Stimulated activated CD8-positive, alpha-beta memory T cell treated with anti-CD3 and anti-CD28 coated beads, Interleukin-15, amount 100 ng/mL, for 48 hours (primary cell): Measurements from ENCODE around the gene RFC2.
A peak's percentile ranks its signal among the peaks of the same experiment; 100 is the strongest.
"Not testable (repeated sequence)": the region's sequence is repeated elsewhere in the genome, so short reads cannot be mapped to it uniquely, and the experiment has no call there.

Source experiments
- DNase-seq, 2 donors: peaks; one replicate each; pipeline ENCODE4 v3.0.0-alpha.2; 2020; ENCODE audit warnings: low read depth in 2 of 2

RFC2 gene

DNA sequence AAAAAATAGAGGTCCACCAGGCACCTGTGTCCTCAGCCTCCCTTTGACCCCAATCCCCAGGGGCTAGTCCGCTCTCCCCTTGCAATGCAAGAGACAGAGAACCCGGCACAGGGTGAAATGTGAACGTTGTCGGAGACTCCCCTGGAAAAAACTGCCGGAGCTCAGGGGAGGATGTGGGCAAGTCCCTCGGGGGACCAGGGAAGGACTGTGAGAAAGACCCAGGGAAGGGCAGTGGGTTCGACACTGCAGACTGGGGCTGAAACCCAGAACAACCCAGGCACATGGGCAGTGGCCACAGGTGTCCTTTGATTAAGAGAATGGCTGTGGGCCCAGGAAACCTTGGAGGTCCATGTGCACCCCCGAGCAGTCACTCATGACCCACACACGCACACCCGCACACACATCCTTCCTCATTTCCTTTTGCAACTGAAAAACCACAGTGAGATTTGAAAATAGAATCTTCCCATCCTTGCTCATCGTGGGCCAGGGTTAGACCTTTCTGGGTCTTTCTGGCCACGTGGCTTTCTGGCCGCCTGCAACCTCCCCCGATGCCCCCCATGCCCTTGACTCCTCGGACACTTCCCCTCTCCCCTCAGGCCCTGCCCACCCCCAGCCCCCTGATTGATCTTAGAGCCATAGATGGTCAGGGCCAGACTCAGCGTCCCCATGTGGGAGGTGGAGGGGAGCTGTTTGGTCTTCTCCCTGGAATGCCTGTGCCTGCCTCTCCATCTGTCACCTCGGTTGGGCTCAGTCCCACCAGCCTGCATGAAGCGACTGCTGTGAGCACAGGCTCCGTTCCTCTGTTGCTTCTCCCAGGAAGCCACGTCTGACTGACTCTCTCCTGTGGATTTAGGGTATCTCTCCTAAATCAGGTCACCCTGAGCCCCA is 36.5 kb downstream of the RFC2 start:
- DNase-seq, result no peak

DNA sequence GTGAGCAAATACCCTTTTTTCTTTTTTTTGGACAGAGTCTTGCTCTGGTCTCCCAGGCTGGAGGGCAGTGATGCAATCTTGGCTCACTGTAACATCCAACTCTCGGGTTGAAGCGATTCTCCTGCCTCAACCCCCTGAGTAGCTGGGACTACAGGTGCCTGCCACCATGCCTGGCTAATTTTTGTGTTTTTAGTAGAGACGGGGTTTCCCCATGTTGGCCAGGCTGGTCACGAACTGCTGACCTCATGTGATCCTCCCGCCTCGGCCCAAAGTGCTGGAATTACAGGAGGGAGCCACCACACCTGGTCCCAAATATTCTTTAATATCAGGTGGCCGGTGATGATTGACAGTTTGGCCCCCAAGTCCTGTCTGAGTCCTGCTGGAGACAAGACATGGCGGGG is 37.8 kb downstream of the RFC2 start:
- no peak for DNase-seq

DNA sequence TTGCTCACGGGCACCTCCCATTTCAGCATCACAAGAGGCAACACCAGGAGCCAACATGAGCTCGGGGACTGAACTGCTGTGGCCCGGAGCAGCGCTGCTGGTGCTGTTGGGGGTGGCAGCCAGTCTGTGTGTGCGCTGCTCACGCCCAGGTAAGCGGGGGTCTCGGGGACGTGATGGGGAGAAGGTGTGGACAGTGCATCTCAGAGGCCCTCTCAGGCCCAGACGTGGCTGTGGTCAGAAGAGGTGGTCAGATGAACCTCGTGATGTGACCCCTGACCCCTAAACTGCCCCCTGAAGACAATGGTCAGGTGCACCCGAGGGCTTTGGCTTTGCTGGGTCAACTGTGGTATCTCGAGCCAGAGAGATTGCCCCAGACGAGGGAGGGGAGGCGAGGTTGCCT is 38.3 kb downstream of the RFC2 start:
- DNase-seq, result no peak

DNA sequence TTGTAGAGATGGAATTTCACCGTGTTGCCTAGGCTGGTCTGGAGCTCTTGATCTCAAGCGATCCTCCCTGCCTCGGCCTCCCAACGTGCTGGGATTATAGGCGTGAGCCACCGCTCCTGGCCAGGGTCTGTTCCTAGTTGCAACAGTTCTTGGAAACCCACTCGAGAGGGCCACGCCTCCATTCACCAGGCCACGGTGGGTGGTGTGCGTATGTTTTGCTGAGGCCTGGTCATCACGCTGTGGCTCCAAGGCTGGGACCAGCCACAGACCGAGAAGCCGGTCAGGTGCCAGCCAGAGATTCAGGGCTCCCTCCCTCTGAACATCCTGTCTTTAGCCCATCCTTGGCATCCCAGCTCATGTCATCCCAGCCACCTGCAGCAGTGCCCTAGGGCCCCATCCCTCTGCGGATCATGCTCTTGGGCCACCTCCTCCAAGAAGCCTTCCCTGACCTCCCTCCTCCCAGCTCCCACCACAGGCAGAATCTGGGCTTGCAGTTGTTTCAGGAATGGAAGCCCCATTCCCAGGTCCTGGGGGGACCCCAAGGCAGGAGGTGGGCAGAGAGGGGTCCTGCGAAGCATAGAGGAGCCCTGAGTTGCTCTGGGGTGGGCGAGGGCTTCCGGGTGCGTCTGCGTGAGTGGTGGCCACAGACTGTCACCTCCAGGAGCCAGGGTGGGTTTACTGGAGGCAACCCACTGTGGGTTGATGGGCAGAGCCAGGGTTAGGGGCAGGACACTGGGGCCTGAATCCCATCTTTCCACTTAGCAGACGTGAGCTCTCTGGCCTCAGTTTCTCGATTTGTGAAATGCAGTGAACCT is 39.2 kb downstream of the RFC2 start:
- DNase-seq, result no peak

DNA sequence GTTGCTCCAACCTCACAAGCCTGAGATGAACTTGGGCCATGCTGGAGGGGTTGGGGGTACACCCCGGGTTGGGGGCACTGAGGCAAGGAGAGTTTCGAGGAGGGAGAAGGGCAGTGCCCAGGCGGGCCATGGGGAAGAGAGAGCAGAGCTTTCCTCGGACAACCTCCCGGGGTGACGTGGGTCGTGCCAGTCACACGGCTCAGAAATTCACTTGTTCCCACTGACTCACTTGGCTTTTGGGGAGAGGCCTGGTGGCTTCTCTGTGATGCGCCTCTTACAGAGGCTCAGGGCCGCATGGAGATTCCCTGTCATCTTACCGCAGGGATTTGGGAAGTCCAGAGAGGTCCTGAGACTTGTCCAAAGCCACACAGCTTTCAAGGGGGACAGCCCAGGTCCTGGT is 41.5 kb downstream of the RFC2 start:
- no peak for DNase-seq

DNA sequence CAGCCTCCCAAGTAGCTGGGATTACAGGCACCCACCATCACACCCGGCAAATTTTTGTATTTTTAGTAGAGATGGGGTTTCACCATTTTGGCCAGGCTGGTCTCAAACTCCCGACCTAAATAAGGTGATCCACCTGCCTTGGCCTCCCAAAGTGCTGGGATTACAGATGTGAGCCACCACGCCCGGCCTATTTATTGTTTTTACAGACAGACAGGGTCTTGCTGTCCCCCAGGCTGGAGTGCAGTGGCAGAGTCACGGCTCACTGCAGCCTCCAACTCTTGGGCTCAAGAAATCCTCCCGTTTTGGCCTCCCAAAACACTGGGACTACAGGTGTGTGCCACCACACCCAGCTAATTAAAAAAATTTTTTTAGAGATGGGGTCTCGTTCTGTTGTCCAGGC is 46.0 kb downstream of the RFC2 start:
- not testable (repeated sequence) for DNase-seq

DNA sequence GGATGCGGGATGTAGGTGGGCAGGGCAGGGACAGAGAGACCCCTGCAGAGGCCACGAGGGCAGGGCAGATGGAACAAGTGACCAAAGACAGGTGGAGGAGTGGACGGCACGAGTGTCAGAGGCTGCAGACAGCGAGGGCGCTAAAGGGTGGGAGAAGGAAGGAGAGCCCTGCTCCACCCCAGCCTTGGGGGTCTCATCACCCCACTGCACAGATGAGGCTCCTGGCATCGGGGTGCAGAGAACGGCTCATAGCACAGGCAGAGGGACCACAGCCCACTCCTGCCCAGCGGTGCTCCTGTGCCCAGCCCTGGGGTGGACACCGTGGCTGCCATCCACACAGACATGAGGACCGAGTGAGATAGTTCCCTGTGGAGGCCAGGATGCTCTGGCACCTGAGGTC is 46.6 kb downstream of the RFC2 start:
- no peak for DNase-seq

DNA sequence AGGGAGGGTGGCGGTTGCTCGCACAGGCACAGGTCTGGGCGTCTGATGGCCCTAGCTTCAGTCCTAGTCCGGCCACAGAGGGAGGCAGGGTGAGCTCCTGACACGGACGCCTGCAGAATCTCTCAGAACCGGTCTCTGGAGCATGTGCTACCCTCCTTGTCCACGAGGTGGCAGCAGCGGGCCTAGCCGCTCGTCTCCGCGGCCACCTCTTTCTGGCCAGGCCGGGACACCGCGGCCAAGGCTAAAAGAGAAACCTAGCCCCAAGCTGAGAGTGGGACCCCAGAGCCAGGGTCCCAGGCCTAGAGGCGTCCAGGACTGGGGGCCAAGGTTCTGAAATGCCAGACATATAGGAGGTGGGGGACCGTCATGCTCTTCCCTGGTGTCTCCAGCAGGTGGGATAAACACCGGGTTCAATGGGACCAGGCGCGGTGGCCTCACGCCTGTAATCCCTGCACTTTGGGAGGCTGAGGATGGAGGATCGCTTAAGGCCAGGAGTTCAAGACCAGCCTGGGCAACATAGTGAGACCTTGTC is 47.5 kb downstream of the RFC2 start:
- DNase-seq, result peak; percentile 45 to 50

GRCh38 chr7:74206052-74206451 is 48.1 kb downstream of the RFC2 start:
- DNase-seq, result not testable (repeated sequence)

GRCh38 chr7:74203956-74204618 is 50.1 kb downstream of the RFC2 start:
- DNase-seq, result no peak

DNA sequence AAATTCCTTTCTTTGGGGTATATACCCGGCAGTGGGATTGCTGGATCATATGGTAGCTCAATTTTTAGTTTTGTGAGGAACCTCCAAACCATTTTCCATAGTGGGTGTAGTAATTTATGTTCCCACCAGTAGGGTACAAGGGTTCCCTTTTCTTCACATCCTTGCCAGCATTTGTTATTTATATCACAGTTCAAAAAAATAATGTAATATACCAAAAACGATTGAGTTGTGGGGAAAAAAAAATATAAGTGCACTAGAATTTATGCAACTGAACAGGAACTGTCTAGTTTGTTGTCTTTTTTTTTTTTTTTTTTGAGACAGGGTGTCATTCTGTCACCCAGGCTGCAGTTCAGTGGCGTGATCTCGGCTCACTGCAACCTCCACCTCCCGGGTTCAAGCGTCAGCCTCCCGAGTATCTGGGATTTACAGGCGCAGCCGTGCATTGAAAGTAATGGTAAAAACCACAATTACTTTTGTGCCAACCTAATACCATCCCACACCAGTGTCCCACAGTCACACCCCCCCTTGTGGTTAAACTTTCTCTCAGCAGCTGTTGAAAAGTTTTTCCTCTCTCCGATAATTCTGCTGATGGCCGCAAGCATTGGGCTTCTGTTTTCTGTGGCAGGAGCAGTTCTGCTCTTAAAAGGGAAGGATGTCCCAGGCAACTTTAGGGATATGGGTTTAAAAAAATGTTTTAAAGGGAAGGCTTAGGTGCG is 51.2 kb downstream of the RFC2 start:
- no peak for DNase-seq

DNA sequence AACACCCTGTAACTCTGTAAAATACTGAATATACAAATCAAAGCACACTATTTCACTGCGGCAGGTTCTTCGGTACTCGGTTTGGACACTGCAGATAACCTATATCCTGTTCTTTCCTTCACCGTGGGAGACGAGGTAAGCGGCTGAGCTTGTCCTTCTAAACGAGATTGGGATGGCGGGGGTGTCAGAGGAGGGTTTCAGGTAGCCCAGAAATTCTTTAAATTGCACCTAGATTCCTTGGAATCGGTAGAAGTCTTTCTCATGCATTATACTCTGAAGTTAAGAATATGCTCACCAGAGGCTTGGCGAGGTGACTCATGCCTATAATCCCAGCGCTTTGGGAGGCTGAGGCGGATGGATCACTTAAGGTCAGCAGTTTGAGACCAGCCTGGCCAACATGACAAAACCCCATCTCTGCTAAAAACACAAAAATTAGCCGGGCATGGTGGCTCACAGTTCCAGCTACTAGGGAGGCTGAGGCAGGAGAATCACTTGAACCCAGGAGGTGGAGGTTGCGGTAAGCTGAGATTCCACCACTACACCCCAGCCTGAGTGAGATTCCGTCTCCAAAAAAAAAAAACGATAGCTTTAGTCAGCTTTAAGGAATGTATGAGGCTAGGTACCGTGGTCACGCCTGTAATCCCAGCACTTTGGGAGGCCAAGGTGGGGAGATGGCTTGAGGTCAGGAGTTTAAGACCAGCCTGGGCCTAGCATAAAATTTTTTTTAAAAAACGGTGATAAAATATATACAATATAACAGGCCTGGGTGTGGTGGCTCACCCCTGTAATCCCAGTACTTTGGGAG is 54.4 kb downstream of the RFC2 start:
- DNase-seq, result no peak

DNA sequence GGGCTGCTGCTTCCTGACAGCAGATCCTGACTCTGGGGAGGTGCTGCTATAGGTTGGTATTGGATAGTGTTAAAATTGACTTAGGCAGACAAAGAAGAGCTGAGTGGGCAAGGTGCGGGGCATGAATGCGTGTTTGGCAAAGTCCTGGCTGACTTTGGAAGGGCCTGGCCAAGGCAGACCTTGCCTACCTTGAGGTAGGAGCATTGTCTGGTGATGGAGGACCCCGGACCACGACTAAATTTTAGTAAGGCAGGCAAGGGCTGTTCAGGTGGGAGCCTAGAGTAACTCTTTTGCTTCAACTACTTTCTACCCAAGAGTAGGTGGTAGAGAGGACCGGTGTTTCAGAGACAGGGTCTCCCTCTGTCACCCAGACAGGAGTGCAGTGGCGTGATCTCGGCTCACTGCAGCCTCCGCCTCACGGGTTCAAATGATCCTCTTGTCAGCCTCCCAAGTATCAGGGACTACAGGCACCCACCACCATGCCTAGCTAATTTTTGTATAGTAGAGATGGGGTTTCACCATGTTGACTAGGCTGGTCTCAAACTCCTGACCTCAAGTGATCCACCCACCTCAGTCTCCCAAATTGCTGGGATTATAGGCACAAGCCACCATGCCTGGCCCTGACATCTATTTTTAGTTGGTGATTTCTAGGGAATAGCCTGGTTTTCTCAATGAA is 56.6 kb downstream of the RFC2 start:
- no peak for DNase-seq

DNA sequence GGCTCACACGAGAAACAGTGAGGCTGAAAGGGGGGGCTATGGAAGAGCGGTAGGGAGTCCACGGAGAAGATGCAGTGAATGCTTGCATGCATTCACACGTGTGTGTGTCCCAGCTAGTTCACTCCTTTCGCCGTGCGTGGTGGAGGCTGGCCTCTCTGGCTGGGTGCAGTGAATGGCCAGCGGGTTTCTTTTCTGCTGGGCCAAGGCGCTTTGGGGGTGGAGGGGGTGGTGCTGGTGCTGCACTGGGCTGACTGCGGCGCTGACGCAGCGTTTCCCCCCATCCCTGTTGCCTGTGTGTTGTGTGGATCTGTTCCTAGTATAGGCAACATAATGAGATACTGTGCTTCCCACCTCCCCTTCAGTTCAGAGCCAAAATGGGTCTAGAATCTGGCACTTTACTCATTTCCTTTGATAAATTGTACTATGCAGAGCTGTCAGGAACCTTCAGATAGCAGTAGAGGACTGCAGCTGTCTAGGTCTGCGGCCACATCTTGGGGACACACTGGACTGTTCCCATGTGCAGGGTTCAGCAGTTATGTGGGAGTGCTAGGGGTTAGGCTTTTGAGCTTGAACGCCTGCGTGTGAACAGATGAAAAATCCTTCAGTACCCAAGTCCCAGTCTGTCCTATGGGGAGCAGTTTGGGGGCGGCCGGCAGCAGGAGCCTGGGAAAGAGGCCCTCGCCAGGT is 58.1 kb downstream of the RFC2 start:
- DNase-seq, result not testable (repeated sequence)

GRCh38 chr7:74195139-74195860 is 58.9 kb downstream of the RFC2 start:
- DNase-seq, result not testable (repeated sequence)

DNA sequence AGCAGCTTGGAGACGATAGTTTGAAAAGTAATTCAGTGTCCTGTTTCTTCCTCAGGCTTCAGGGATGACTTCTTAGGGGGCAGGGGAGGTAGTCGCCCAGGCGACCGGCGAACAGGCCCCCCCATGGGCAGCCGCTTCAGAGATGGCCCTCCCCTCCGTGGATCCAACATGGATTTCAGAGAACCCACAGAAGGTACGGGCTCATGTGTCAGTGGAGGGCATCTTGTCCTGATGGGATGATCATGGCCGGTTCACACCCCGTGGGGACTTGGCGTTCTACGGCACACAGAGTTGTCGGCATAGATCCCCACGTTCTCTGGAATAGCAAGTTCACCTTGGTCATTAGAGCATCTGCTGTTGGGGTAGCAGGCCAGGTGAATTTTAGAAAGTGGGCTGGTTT is 59.5 kb downstream of the RFC2 start:
- DNase-seq, result no peak

GRCh38 chr7:74193913-74194312 is 60.3 kb downstream of the RFC2 start:
- no peak for DNase-seq

DNA sequence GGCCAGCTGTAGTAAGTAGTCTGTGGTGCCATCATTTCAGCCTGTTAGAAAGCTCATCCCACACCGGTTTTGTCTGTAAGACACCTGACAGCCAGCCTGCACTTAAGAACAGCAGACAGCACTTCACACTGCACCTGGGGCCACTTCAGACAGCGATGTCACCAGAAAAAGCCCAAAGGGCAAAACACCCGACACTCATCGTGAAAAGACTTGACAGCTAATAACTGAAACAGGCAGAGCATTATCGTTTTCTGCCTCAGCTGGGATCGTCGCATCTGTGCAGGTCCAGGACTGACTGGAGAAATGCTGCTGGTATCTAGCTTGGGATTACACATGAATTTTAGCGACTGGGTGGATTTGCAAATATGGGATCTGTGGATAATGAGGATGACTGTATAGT is 61.1 kb downstream of the RFC2 start:
- no peak for DNase-seq

DNA sequence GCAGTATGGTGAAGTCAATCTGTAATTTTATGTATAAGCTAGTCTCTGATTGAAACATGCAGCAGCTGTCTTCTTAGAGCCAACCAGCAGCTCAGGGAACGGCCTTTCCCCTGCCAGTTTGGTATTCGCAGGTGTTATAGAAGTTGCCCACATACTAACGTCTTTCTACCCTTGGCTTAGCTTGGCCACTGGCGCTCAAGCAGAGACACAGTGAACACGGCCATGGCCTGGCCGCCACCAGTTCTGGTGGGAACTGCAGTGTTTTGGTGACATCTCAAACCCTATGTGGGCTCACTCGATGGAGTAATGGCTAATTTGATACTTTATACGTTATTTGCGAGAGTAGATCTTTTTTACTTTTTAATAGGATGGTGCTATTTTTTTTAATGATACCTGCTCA is 63.0 kb downstream of the RFC2 start:
- DNase-seq, result no peak
